ENCODE data around the gene SRRM2.

The SRRM2 gene

DNA sequence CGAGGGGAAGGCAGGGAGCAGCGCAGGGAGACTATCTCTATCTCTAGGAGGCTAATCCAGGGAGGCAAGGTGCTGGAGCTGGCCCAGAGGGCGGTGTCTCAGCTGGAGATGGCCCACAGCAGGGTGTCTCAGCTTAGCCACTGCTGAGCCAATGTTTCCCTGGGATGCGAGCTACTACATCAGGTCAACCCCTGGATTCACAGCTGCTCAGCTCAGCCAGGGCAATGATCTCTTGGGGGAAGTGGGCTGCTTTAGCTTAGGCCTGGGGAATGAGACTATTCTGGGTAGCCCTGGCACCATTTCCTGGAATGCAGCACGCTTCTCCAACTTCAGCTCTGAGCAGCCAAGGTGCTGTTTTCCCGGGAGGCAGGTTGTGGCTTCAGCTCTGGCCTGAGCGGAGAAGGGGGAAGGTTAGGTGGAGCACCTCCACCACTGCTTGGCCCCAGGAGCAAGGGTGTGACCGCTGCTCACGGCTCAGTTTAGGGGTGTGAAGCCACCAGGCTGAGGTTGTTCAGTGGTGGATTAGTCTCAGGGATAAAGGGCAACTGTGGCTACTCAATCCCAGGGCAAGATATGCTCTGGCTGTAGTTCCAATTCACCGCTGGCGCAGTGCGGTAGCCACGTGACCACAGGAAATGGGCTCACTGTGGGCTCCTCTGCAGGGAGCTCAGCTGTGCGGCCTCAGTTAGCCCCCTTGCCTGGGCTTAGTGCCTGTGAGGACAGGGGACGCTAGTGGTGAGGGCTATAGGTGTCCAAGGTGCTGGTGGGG, 59.4 kb downstream of the SRRM2 start:
- no peak for DNase-seq (ENCODE audit: low spot score)
- Histone ChIP-seq H3K4me3 (no peak overlapping the region), H3K27ac (no peak overlapping the region)
- TF ChIP-seq, protein P1, sequence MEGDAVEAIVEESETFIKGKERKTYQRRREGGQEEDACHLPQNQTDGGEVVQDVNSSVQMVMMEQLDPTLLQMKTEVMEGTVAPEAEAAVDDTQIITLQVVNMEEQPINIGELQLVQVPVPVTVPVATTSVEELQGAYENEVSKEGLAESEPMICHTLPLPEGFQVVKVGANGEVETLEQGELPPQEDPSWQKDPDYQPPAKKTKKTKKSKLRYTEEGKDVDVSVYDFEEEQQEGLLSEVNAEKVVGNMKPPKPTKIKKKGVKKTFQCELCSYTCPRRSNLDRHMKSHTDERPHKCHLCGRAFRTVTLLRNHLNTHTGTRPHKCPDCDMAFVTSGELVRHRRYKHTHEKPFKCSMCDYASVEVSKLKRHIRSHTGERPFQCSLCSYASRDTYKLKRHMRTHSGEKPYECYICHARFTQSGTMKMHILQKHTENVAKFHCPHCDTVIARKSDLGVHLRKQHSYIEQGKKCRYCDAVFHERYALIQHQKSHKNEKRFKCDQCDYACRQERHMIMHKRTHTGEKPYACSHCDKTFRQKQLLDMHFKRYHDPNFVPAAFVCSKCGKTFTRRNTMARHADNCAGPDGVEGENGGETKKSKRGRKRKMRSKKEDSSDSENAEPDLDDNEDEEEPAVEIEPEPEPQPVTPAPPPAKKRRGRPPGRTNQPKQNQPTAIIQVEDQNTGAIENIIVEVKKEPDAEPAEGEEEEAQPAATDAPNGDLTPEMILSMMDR (IDR thresholded peaks at IDR 0.05), result no peak

GRCh38 chr16:2813771-2814221, 61.4 kb downstream of the SRRM2 start:
- DNase-seq (ENCODE audit: low spot score), result no peak
- Histone ChIP-seq H3K4me3 (no peak overlapping the region), H3K27ac (no peak overlapping the region)
- TF ChIP-seq, protein P1 (IDR thresholded peaks at IDR 0.05), result no peak

GRCh38 chr16:2814551-2815298, 62.3 kb downstream of the SRRM2 start:
- Histone ChIP-seq H3K4me3 (no peak overlapping the region), H3K27ac (no peak overlapping the region)
- DNase-seq (ENCODE audit: low spot score), result no peak
- TF ChIP-seq, protein P1 (IDR thresholded peaks at IDR 0.05), result no peak

- Histone ChIP-seq H3K27ac (no peak overlapping the region), H3K4me3 (no peak overlapping the region)
- DNase-seq (ENCODE audit: low spot score), result no peak
- TF ChIP-seq, protein P1 (IDR thresholded peaks at IDR 0.05), result no peak
Measured at GRCh38 chr16:2815299-2815771, 62.9 kb downstream of the SRRM2 start.

DNA sequence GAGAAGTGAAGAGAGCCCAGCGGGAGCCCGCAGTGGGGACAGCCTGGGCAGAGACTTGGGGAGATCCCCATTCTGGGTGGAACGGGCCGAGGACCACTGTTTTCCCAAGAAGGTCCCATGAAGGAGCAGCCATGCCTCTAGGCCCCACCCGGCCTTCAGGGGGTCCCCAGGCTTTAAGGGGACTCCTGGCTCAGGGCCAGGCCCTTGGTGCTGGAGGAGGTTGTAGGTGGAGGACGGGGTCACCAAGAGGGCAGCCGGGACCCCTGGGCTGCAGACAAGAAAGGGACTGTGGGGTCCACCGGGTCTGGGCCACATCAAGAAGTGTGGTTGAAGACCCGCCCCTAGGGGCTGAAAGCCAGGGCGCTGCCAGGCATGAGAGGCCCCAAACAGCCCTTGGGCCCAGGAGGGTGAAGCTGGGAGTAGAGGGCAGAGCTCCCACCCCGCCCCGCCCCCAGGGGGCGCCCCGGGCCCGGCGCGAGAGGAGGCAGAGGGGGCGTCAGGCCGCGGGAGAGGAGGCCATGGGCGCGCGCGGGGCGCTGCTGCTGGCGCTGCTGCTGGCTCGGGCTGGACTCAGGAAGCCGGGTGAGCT, 64.4 kb downstream of the SRRM2 start, which contains the start of gene PRSS21:
PRSS21 (plus strand) TSS at position 487 of the 589 bp plus-strand sequence; CDS start at position 519, 32 bp downstream.
- TF ChIP-seq, protein P1 (IDR thresholded peaks at IDR 0.05), result no peak
- no peak for DNase-seq (ENCODE audit: low spot score)
- Histone ChIP-seq H3K27ac (no peak within 1 kb of the TSS), H3K4me3 (no peak within 1 kb of the TSS)

DNA sequence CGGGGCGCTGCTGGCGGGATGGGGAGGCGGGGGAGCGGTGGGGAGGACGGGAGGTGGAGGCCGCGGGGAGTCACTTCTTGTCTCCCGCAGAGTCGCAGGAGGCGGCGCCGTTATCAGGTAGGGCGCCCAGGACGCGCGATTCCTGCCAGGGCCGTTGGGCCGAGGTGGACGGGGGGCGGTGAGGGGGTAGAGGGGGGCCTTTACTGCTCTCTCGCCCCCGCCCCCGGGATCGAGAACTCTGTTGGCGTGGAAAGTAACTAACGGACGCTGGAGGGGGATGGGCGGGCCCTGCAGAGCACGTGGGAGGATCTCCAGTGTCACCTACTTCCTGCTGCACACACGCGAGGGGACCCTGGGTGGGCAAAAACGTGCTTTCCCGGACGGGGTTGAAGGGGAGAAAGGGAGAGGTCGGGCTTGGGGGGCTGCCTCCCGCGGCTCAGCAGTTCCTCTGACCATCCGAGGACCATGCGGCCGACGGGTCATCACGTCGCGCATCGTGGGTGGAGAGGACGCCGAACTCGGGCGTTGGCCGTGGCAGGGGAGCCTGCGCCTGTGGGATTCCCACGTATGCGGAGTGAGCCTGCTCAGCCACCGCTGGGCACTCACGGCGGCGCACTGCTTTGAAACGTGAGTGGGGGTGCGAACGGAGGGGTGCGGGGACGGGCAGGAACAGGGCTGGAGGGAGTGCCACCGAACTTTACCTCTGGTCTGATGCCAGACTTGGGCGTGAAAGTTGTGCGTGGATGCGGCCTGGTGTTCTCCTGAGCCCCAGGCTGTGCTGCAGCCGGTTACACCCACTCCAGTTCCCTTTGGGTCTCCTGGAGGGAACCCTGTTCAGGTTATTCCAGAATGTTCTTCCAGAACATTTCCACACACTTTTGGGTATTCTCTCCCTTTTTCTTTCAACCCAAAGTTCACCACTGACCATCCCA, 65.2 kb downstream of the SRRM2 start:
- TF ChIP-seq, protein P1 (IDR thresholded peaks at IDR 0.05), result no peak
- no peak overlapping the region for H3K4me3 ChIP-seq
- DNase-seq (ENCODE audit: low spot score), result no peak
- H3K27ac ChIP-seq, result no peak overlapping the region
